Karpas-422 (cell line): ENCODE measurements around the gene AXL. TPM values are rescaled to one million over a fixed set of nuclear protein-coding genes. Genes with fewer than 3 reads are reported as not detected.

ENCODE experiments used
- DNase-seq: peaks from one replicate; pipeline ENCODE4 v3.0.0-alpha.2; 2015
- H2AFZ ChIP-seq: fragments of 200-600 bp; sonication (generic); 2 replicates; pipeline ENCODE4 v1.6.1; 2014; ENCODE audit warnings: antibody characterized with exemption, low read length, mixed read lengths
- H3K27ac ChIP-seq: fragments of 200-600 bp; sonication (generic); 2 replicates; pipeline ENCODE4 v1.5.1; 2014; ENCODE audit warnings: mild to moderate bottlenecking, low read length, moderate library complexity
- H3K27me3 ChIP-seq: fragments of 200-600 bp; sonication (generic); 2 replicates; pipeline ENCODE4 v1.6.1; 2014; ENCODE audit warnings: low read length, mixed read lengths
- H3K36me3 ChIP-seq: fragments of 200-600 bp; sonication (generic); 2 replicates; pipeline ENCODE4 v1.6.1; 2014; ENCODE audit warnings: low read length, mixed read lengths; ENCODE audit not compliant: insufficient read depth
- H3K4me1 ChIP-seq: fragments of 200-600 bp; sonication (generic); 2 replicates; pipeline ENCODE4 v1.6.1; 2014; ENCODE audit warnings: mild to moderate bottlenecking, low read length, mixed read lengths
- H3K4me2 ChIP-seq: fragments of 200-600 bp; sonication (generic); 2 replicates; pipeline ENCODE4 v1.6.1; 2014; ENCODE audit warnings: low read length, low read depth, mild to moderate bottlenecking; ENCODE audit not compliant: poor library complexity, severe bottlenecking
- H3K4me3 ChIP-seq: fragments of 200-600 bp; sonication (generic); 2 replicates; pipeline ENCODE4 v1.5.1; 2014; ENCODE audit warnings: mild to moderate bottlenecking, antibody characterized with exemption, low read length, mixed read lengths
- H3K79me2 ChIP-seq: fragments of 200-600 bp; sonication (generic); 2 replicates; pipeline ENCODE4 v1.6.1; 2014; ENCODE audit warnings: mild to moderate bottlenecking, low read length, mixed read lengths
- H3K9ac ChIP-seq: fragments of 200-600 bp; sonication (generic); 2 replicates; pipeline ENCODE4 v1.6.0; 2014; ENCODE audit warnings: low read length
- H3K9me2 ChIP-seq: fragments of 200-600 bp; sonication (generic), shearing (Covaris generic); replicated peaks from 2 replicates; pipeline ENCODE4 v1.6.0; 2014; ENCODE audit warnings: mild to moderate bottlenecking, low read length, moderate library complexity; ENCODE audit not compliant: insufficient read depth
- H3K9me3 ChIP-seq: fragments of 300-700, 200-600 bp; sonication (generic); 2 replicates; pipeline ENCODE4 v1.6.1; 2014; ENCODE audit warnings: low read length, mixed read lengths
- H4K20me1 ChIP-seq: fragments of 200-600 bp; sonication (generic); 2 replicates; pipeline ENCODE4 v1.6.1; 2014; ENCODE audit warnings: mild to moderate bottlenecking, antibody characterized with exemption, low read length, low read depth; ENCODE audit not compliant: insufficient read depth
- total RNA-seq: library from RNA; depleted of rRNA; stranded (reverse); fragments of >200 nt; shearing (Covaris generic); gene quantifications from 2 replicates; pipeline ENCODE4 v1.2.3, GENCODE V29; 2014; ENCODE audit warnings: low replicate concordance

Gene AXL
- total RNA-seq, 1 experiment from 2014 or later, result not detected

- Histone ChIP-seq H3K36me3 (no peaks in the 10 kb centered on the region), H3K27ac (no peak overlapping the region), H3K9me3 (no peaks in the 10 kb centered on the region), H3K79me2 (no peaks in the 10 kb centered on the region), H3K9ac (no peak overlapping the region), H2AFZ (no peak overlapping the region), H3K4me1 (no peaks in the 10 kb centered on the region), H4K20me1 (no peaks in the 10 kb centered on the region), H3K27me3 (no peaks in the 10 kb centered on the region), H3K4me3 (no peak overlapping the region), H3K4me2 (no peak overlapping the region), H3K9me2 (no peaks in the 10 kb centered on the region)
- DNase-seq, result no peak
Observed at GRCh38 chr19:41220811-41221210, 1.8 kb downstream of the AXL start.

- H3K27ac ChIP-seq, result no peak overlapping the region
- no peaks in the 10 kb centered on the region for H3K9me2 ChIP-seq
- no peak overlapping the region for H3K9ac ChIP-seq
- no peaks in the 10 kb centered on the region for H3K9me3 ChIP-seq
- no peaks in the 10 kb centered on the region for H3K27me3 ChIP-seq
- no peaks in the 10 kb centered on the region for H3K36me3 ChIP-seq
- no peak overlapping the region for H3K4me3 ChIP-seq
- H3K4me1 ChIP-seq, result no peaks in the 10 kb centered on the region
- no peaks in the 10 kb centered on the region for H3K79me2 ChIP-seq
- no peak overlapping the region for H2AFZ ChIP-seq
- H3K4me2 ChIP-seq, result no peak overlapping the region
- H4K20me1 ChIP-seq, result no peaks in the 10 kb centered on the region
- DNase-seq, result no peak
Observed at GRCh38 chr19:41221514-41222205, 2.6 kb downstream of the AXL start.

- no peak for DNase-seq
- H3K79me2 ChIP-seq, result no peaks in the 10 kb centered on the region
- no peaks in the 10 kb centered on the region for H3K4me1 ChIP-seq
- H3K4me3 ChIP-seq, result no peak overlapping the region
- H3K4me2 ChIP-seq, result no peak overlapping the region
- no peaks in the 10 kb centered on the region for H4K20me1 ChIP-seq
- no peaks in the 10 kb centered on the region for H3K27me3 ChIP-seq
- no peaks in the 10 kb centered on the region for H3K9me3 ChIP-seq
- H2AFZ ChIP-seq, result no peak overlapping the region
- H3K27ac ChIP-seq, result no peak overlapping the region
- H3K9ac ChIP-seq, result no peak overlapping the region
- H3K36me3 ChIP-seq, result no peaks in the 10 kb centered on the region
- no peaks in the 10 kb centered on the region for H3K9me2 ChIP-seq
Observed at GRCh38 chr19:41222240-41222639, 3.2 kb downstream of the AXL start.

- no peaks in the 10 kb centered on the region for H3K4me1 ChIP-seq
- no peaks in the 10 kb centered on the region for H3K9me2 ChIP-seq
- H3K9ac ChIP-seq, result no peak overlapping the region
- no peaks in the 10 kb centered on the region for H4K20me1 ChIP-seq
- no peak overlapping the region for H3K4me3 ChIP-seq
- H2AFZ ChIP-seq, result no peak overlapping the region
- DNase-seq, result no peak
- no peak overlapping the region for H3K4me2 ChIP-seq
- no peak overlapping the region for H3K27ac ChIP-seq
- no peaks in the 10 kb centered on the region for H3K27me3 ChIP-seq
- H3K79me2 ChIP-seq, result no peaks in the 10 kb centered on the region
- H3K9me3 ChIP-seq, result no peaks in the 10 kb centered on the region
- H3K36me3 ChIP-seq, result no peaks in the 10 kb centered on the region
Observed at GRCh38 chr19:41223431-41224234, 4.6 kb downstream of the AXL start.

GRCh38 chr19:41224632-41225031 is 5.6 kb downstream of the AXL start:
- no peak for DNase-seq
- Histone ChIP-seq H3K27ac (no peak overlapping the region), H3K79me2 (no peaks in the 10 kb centered on the region), H3K4me2 (no peak overlapping the region), H3K9me3 (no peaks in the 10 kb centered on the region), H3K27me3 (no peaks in the 10 kb centered on the region), H3K9me2 (no peaks in the 10 kb centered on the region), H3K36me3 (no peaks in the 10 kb centered on the region), H4K20me1 (no peaks in the 10 kb centered on the region), H3K4me3 (no peak overlapping the region), H3K9ac (no peak overlapping the region), H3K4me1 (no peaks in the 10 kb centered on the region), H2AFZ (no peak overlapping the region)

GRCh38 chr19:41225238-41226052 is 6.4 kb downstream of the AXL start:
- Histone ChIP-seq H3K79me2 (no peaks in the 10 kb centered on the region), H3K9me3 (no peaks in the 10 kb centered on the region), H2AFZ (no peak overlapping the region), H3K4me1 (no peaks in the 10 kb centered on the region), H3K9ac (no peak overlapping the region), H3K4me2 (no peak overlapping the region), H3K9me2 (no peaks in the 10 kb centered on the region), H3K27me3 (no peaks in the 10 kb centered on the region), H3K36me3 (no peaks in the 10 kb centered on the region), H4K20me1 (no peaks in the 10 kb centered on the region), H3K4me3 (no peak overlapping the region), H3K27ac (no peak overlapping the region)
- no peak for DNase-seq

GRCh38 chr19:41226053-41226873 is 7.2 kb downstream of the AXL start:
- no peaks in the 10 kb centered on the region for H3K9me3 ChIP-seq
- H3K4me2 ChIP-seq, result no peak overlapping the region
- no peaks in the 10 kb centered on the region for H4K20me1 ChIP-seq
- no peaks in the 10 kb centered on the region for H3K36me3 ChIP-seq
- H3K27me3 ChIP-seq, result no peaks in the 10 kb centered on the region
- H3K4me1 ChIP-seq, result no peaks in the 10 kb centered on the region
- H2AFZ ChIP-seq, result no peak overlapping the region
- no peak for DNase-seq
- no peaks in the 10 kb centered on the region for H3K9me2 ChIP-seq
- H3K27ac ChIP-seq, result no peak overlapping the region
- H3K9ac ChIP-seq, result no peak overlapping the region
- no peaks in the 10 kb centered on the region for H3K79me2 ChIP-seq
- no peak overlapping the region for H3K4me3 ChIP-seq
